ENCODE results near the gene SLC6A13.
A peak's percentile ranks its signal among the peaks of the same experiment; 100 is the strongest.
"Not testable (repeated sequence)": the region's sequence is repeated elsewhere in the genome, so short reads cannot be mapped to it uniquely, and the experiment has no call there.

SLC6A13 gene

GRCh38 chr12:233615-233968 is 29.0 kb downstream of the SLC6A13 start:
- DNase-seq (ENCODE audit: low spot score) = no peak

DNA sequence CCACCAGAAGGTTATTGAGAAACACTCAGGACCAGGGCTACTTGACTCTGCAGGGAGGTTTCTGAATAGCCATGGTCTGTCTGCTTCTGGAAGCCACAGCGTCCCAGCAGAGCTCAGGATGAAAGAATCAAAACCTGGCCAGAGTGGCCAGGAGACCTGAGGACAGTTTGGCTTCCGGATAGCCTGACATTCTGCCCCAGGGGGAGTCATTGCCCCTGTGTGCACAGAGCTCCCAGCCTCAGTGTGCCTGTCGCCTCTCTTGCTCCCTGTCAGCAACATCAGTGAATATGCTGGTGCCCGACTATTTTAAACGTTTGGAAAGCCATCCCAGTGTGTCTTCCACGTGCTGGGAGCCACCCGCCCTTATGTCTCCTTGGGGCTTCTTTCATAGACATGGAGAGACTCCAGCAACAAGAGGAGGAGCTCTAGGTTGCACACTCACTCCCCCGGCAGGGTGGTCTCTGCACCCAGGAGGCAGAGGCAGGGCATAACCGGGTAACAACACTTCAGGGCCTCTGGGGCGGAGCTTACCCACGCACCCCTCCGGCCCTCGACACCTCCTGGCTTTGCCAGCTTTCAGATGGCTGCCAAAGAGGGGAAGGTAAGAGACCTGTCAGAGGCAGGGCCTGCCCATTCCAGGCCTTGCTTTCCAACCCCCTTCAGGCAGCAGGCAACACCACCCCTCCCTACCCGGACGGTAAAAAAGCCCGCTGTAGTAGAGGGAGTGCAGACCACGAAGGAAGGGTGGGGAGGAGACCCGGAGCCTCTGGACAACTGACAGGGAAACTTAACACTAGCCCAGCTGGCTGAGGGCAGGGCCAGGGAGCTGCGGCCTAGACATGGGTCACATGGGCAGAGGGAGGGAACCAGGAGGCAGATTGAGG is 29.7 kb downstream of the SLC6A13 start:
- no peak for DNase-seq (ENCODE audit: low spot score)

- DNase-seq (ENCODE audit: low spot score) = no peak
Observed at GRCh38 chr12:230925-231671, 31.5 kb downstream of the SLC6A13 start.

- DNase-seq (ENCODE audit: low spot score) = no peak
Observed at GRCh38 chr12:229441-230191, 33.0 kb downstream of the SLC6A13 start.

- DNase-seq (ENCODE audit: low spot score) = no peak
Observed at GRCh38 chr12:228846-229200, 33.8 kb downstream of the SLC6A13 start.

DNA sequence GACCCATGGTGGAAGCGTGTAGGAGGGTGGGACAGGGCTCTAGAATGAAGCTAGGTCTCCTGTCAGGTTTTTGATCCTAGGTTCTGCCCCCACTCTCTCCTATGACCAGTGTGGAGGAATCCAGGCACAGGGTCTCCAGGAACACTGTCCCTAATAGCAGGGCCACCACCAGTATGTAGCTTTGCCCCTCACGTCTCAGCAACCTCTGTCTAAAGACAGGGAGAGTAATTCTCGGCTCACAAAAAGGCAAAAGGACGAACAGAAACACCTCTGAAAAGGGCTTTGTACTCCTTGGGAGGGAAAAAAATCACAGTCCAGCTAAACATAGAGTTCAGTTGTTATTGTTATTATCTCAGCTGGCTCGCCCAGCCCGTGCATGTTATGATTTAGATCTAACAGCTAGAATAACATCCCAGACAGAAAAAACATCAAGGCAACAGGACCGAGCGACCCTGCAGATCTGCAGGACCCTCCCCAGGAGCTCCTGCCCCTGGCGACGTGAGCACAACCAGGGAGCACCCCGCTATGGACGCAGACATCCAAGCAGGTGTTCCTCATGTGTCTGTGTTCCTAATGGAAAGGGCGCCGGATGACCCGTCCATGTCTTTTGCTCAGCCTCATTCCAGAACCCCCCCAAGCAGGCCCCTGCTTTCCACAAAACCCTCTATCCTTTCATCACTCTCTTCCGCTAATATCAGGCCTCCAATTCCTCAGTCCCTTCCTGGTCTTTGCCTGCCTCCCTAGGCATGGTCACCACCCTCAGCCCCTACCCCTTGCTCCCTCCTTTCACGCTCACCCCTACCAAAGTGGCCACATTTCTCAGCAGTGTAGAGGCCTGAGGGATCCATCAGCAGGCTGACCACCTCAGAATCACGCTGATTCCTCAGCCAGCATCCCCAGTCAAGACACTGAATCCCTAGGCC is 34.5 kb downstream of the SLC6A13 start:
- no peak for DNase-seq (ENCODE audit: low spot score)

DNA sequence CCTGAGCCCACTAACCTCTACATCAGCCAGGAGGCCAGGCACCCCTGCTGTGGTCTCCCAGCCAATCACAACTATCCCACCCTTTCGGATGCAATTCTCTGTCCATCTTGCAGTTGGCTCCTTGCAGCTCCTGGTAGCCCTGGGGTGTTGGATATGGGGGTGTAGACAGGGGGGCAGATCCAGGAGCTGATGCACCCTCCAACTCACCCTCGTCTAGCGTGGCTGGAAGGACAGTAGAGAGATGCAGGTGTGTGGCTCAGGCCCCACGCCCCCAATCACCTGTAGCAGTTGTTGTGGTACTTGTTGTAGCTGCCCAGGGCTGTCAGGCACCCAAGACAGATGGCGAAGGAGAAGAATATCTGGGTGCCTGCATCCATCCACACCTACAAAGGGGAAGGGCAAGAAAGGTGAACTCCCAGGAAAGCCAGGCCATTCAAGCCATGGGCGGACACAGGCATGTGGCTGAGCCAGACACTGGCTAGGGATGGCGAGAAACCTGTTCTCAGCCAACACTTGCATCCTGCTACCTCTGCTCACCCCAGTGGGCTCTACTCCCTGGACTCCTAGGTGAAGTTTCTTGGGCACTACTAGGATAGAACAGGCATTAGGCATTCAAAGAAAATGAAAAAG is 35.2 kb downstream of the SLC6A13 start:
- no peak for DNase-seq (ENCODE audit: low spot score)

DNA sequence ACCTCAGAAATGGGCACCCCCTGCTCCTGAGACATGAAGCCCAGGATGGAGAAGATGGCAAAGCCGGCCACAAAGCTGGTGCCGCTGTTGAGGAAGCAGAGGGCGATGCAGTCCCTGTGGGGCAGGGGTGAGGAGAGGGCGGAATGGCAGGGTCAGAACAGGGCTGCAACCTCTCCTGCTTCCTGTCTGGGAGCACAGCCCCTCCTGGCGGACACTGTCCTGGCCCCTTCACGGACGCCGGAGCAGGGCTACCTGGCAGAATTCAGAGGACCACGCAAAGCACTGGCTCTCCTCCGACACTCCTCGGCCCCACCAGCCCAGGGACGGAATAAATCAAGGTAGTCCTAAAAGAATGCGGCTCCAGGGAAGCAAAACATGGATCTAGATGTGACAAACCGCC is 36.2 kb downstream of the SLC6A13 start:
- no peak for DNase-seq (ENCODE audit: low spot score)

DNA sequence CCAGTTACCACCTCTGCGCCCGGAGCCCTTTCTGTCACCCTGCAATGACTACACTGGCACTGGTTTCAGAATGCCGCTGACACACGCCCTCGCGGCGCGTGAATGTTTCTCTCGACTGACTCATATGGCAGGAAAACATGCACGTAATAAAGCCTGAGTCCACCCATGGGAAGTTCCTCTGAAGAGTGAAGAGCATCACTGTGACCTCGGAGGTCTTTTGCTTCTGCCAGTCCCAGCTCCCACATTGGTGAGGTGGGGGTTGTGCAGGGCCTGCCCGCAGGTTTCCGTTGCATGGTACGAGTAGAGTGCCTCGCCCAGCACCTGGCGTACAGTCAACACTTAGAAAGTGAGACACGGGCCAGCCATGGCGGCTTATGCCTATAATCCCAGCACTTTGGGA is 37.6 kb downstream of the SLC6A13 start:
- no peak for DNase-seq (ENCODE audit: low spot score)

DNA sequence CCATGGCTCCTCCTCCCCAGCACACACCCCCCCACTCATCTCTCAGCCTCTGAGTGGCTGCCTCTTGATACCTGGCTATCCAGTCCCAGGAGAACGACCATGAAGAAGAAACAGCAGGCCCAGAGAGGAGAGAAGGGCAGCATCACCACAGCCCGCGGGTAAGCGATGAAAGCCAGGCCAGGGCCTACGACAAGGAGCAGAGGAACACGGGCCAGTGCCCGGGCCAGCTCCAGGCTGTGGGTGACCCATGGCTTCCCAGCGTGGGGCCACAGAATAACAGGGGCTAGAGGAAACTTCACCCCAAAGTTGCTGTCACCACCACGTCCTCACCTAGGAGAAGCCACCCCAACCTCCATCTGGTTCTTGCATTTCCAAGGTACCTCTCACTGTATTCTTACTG is 38.3 kb downstream of the SLC6A13 start:
- no peak for DNase-seq (ENCODE audit: low spot score)

GRCh38 chr12:223841-224240 is 38.8 kb downstream of the SLC6A13 start:
- DNase-seq (ENCODE audit: low spot score) = no peak

GRCh38 chr12:221736-222135 is 40.9 kb downstream of the SLC6A13 start:
- DNase-seq (ENCODE audit: low spot score) = no peak

DNA sequence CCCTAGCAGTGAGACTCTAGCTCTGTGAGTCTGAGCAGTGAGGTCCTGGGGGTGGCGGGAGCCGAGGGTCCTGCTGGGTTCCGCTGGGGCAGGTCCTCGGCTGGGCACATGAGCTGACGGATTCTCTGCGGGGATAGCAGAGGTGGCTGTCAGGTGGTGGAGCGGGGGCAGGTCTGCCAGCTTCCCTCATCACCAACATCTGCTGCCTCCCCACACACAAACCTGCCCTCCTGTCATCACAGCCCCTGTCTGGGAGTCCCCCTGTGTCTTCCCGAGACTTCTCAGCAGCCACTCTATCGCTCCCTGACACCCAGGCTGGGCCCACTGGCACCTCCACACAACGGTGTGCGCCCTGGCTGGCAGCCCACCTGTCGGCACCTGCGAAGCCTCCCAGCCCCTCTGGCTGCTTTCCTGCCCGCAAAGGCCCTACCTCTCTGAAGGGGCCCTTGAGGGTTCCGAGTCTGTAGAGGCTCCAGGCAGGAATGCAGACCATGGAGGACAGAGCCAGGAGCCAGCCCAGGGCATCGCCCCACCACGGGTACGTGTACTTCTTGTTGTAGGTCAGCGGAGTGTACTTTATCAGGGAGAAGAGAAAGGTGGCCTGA is 41.6 kb downstream of the SLC6A13 start:
- DNase-seq (ENCODE audit: low spot score) = no peak

DNA sequence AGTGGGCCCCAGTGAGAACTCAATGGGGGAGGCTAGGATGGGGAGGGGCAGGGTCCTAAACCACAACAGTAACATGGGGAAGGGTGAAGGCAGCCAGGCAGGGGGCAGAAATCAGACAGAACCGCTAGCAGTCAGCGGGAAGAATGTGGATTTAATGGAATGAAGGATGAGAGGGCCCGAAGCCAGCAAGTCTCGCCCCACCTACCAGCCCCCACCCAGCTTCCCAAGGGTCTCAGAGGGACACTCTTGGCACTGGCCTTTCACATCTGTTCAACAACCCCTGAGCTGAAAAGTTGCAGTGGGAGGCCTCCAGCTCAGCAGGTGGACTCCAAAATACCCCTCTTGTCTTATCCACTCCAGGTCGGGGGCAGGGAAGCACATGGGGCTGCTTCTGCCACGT is 42.1 kb downstream of the SLC6A13 start:
- no peak for DNase-seq (ENCODE audit: low spot score)

GRCh38 chr12:219891-220352 is 42.7 kb downstream of the SLC6A13 start:
- peak; percentile 72 for DNase-seq (ENCODE audit: low spot score)

DNA sequence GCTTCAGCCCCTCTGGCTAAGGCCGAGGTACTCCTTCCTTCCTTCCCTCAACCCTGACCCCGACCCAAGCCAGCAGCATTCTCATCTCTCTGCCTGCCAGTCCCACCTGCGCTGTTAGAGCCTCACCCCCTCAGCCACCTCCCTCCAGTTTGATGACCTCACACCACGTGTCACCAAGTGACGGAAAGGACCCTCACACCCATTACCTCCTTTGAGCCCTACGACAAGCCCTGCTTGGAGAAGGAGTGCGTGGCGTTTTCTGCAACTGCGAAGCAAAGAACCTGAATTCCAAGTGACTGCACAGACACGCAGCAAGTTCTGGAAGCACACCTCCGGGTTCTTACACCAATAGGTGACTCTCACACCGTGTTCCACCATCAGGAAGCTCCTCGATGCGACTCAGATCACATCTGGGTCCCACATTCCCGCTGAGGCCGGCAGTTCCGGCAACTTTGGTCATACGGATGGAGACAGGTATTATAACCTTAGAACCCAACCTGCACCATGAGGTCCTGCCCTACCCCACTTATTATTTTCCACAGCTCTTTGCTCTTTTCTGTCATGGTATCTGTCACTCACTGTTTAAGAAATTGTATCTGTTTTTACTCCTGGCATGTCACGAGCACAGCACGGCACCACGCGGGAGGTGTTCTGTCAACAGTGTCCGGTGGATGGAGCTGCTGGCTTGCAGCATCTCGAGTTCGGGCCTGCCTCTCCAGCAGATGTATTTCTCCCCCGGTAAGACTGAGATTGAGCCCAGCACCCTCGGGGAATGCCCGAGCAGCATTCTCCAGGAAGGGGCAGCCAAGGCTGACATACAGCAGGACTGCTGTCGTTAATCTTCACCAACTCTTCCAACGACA is 43.7 kb downstream of the SLC6A13 start:
- DNase-seq (ENCODE audit: low spot score) = no peak

DNA sequence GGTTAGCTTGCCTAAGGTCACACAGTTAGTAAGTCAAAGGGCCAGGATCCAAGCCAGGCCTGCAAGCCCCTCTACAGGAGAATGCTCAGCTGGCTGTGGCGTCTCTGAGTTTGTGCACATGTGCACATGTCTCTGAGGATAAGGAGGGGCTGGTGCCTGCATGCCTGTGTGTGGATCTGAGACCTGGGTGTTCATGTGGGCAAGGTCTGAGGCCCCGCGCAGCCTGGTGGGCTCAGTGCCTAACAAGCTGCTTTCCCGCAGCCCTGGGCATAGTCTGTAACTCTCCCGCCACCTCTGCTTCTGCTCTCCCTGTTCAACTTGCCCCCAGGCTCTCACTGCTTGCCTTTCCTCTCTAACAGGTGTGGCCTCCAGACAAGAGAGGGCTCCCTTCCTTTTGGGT is 44.4 kb downstream of the SLC6A13 start:
- no peak for DNase-seq (ENCODE audit: low spot score)

DNA sequence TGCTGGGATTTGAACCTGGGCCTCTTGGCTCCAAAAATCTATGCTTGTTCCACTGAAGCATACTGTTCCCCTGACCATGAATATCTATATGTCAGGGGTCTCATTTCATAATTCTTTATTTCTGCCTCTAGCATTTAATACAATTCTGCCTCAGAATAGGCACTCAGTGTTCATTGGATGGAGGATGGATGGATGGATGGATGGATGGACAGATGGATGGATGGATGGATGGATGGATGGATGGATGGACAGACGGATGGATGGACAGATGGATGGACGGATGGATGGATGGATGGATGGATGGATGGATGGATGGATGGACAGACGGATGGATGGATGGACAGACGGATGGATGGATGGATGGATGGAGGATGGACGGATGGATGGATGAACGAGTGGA is 45.6 kb downstream of the SLC6A13 start:
- not testable (repeated sequence) for DNase-seq (ENCODE audit: low spot score)

DNA sequence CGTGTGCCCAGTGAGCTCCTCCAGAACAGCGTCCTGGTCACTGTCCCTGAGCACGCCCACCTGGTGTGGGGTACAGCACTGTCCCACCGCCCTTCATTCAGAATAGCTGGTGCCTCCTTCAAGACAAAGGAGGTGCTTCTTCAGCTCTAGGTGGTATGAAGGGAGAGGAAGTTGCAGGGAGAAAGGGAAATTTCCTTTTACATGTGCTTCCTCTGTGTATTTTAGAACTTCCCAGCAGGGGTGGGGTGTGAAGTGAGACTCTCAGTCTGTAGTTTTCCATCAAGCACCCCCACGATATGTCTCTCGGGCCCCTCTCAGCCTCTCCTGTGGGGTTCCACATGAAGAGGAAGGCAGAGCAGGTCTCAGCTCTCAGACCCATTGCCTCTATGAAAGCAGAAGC is 47.5 kb downstream of the SLC6A13 start:
- no peak for DNase-seq (ENCODE audit: low spot score)
